ENCODE measurements around the gene LCMT1. TPM values are rescaled to one million over a fixed set of nuclear protein-coding genes. Genes with fewer than 3 reads are reported as not detected.

LCMT1 gene
- total and polyA plus RNA-seq, 2 of the 13 experiments (the other 11 are each of a cell fraction or from before 2014, with no cell fraction given): 41.2 to 48.7 TPM

GRCh38 chr16:25111403-25112166 lies at the start of gene LCMT1 (continued):
- TF ChIP-seq, protein P1, sequence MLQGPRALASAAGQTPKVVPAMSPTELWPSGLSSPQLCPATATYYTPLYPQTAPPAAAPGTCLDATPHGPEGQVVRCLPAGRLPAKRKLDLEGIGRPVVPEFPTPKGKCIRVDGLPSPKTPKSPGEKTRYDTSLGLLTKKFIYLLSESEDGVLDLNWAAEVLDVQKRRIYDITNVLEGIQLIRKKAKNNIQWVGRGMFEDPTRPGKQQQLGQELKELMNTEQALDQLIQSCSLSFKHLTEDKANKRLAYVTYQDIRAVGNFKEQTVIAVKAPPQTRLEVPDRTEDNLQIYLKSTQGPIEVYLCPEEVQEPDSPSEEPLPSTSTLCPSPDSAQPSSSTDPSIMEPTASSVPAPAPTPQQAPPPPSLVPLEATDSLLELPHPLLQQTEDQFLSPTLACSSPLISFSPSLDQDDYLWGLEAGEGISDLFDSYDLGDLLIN (CRISPR knock-in tag; IDR thresholded peaks at IDR 0.05; ENCODE audit: borderline replicate concordance): no peak
- peak; percentile 52; the same call in 1 of the 2 replicates for TF ChIP-seq ZNF256 (CRISPR knock-in tag; conservative IDR thresholded peaks at IDR 0.05)
- TF ChIP-seq ZFY (CRISPR knock-in tag; IDR thresholded peaks at IDR 0.05): peak; percentile 92
- TF ChIP-seq ZNF292 (CRISPR knock-in tag; IDR thresholded peaks at IDR 0.05; ENCODE audit: borderline replicate concordance, low read depth): 0 out of 2 replicates have a peak, but pooled peaks have one; percentile 15
- TF ChIP-seq ATF3 (CRISPR knock-in tag; IDR thresholded peaks at IDR 0.05): no peak
- TF ChIP-seq ASH2L (IDR thresholded peaks at IDR 0.05; ENCODE audit: insufficient read length, low read depth, low read length): peak; percentile 88
- 0 out of 2 replicates have a peak, but pooled peaks have one; percentile 46 for TF ChIP-seq ZNF709 (CRISPR knock-in tag; IDR thresholded peaks at IDR 0.05)
- TF ChIP-seq, protein P2, sequence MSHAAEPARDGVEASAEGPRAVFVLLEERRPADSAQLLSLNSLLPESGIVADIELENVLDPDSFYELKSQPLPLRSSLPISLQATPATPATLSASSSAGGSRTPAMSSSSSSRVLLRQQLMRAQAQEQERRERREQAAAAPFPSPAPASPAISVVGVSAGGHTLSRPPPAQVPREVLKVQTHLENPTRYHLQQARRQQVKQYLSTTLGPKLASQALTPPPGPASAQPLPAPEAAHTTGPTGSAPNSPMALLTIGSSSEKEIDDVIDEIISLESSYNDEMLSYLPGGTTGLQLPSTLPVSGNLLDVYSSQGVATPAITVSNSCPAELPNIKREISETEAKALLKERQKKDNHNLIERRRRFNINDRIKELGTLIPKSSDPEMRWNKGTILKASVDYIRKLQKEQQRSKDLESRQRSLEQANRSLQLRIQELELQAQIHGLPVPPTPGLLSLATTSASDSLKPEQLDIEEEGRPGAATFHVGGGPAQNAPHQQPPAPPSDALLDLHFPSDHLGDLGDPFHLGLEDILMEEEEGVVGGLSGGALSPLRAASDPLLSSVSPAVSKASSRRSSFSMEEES (CRISPR knock-in tag; IDR thresholded peaks at IDR 0.05): peak; percentile 51
- no peak for TF ChIP-seq ZNF44 (CRISPR knock-in tag; IDR thresholded peaks at IDR 0.05)
- TF ChIP-seq ZNF562 (CRISPR knock-in tag; IDR thresholded peaks at IDR 0.05; ENCODE audit: borderline replicate concordance): no peak
- peak; percentile 67; the same call in 1 of the 2 replicates for TF ChIP-seq KLF11 (CRISPR knock-in tag; IDR thresholded peaks at IDR 0.05)
- TF ChIP-seq POGK (CRISPR knock-in tag; conservative IDR thresholded peaks at IDR 0.05): peak; percentile 52; the same call in 1 of the 2 replicates
- peak; percentile 29; the same call in 1 of the 2 replicates for TF ChIP-seq ZNF598 (CRISPR knock-in tag; IDR thresholded peaks at IDR 0.05; ENCODE audit: borderline replicate concordance)
- TF ChIP-seq CEBPB (IDR thresholded peaks at IDR 0.05; ENCODE audit: borderline replicate concordance, low read depth, low read length): peak; percentile 97
- TF ChIP-seq NFKBIZ (CRISPR knock-in tag; IDR thresholded peaks at IDR 0.05): peak; percentile 66; the same call in 1 of the 2 replicates
- TF ChIP-seq, protein P3, sequence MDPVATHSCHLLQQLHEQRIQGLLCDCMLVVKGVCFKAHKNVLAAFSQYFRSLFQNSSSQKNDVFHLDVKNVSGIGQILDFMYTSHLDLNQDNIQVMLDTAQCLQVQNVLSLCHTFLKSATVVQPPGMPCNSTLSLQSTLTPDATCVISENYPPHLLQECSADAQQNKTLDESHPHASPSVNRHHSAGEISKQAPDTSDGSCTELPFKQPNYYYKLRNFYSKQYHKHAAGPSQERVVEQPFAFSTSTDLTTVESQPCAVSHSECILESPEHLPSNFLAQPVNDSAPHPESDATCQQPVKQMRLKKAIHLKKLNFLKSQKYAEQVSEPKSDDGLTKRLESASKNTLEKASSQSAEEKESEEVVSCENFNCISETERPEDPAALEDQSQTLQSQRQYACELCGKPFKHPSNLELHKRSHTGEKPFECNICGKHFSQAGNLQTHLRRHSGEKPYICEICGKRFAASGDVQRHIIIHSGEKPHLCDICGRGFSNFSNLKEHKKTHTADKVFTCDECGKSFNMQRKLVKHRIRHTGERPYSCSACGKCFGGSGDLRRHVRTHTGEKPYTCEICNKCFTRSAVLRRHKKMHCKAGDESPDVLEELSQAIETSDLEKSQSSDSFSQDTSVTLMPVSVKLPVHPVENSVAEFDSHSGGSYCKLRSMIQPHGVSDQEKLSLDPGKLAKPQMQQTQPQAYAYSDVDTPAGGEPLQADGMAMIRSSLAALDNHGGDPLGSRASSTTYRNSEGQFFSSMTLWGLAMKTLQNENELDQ (CRISPR knock-in tag; IDR thresholded peaks at IDR 0.05; ENCODE audit: borderline replicate concordance): peak; percentile 92; the same call in 1 of the 2 replicates
- peak; percentile 96 for TF ChIP-seq FOXK1 (CRISPR knock-in tag; IDR thresholded peaks at IDR 0.05; ENCODE audit: borderline replicate concordance, low read depth)
- TF ChIP-seq, protein P4, sequence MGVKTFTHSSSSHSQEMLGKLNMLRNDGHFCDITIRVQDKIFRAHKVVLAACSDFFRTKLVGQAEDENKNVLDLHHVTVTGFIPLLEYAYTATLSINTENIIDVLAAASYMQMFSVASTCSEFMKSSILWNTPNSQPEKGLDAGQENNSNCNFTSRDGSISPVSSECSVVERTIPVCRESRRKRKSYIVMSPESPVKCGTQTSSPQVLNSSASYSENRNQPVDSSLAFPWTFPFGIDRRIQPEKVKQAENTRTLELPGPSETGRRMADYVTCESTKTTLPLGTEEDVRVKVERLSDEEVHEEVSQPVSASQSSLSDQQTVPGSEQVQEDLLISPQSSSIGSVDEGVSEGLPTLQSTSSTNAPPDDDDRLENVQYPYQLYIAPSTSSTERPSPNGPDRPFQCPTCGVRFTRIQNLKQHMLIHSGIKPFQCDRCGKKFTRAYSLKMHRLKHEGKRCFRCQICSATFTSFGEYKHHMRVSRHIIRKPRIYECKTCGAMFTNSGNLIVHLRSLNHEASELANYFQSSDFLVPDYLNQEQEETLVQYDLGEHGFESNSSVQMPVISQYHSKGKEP (CRISPR knock-in tag; IDR thresholded peaks at IDR 0.05): peak; percentile 72; the same call in 1 of the 2 replicates
